Iris pigment epithelial cell (primary cell): Measurements from ENCODE around the gene TUBA3E.
"Not testable (repeated sequence)": the region's sequence is repeated elsewhere in the genome, so short reads cannot be mapped to it uniquely, and the experiment has no call there.

Experiments used
- DNase-seq: peaks from one replicate; pipeline ENCODE4 v3.0.0-alpha.2; 2011; ENCODE audit warnings: low read depth

TUBA3E gene

GRCh38 chr2:130143266-130144039 is 54.8 kb downstream of the TUBA3E start:
- not testable (repeated sequence) for DNase-seq

DNA sequence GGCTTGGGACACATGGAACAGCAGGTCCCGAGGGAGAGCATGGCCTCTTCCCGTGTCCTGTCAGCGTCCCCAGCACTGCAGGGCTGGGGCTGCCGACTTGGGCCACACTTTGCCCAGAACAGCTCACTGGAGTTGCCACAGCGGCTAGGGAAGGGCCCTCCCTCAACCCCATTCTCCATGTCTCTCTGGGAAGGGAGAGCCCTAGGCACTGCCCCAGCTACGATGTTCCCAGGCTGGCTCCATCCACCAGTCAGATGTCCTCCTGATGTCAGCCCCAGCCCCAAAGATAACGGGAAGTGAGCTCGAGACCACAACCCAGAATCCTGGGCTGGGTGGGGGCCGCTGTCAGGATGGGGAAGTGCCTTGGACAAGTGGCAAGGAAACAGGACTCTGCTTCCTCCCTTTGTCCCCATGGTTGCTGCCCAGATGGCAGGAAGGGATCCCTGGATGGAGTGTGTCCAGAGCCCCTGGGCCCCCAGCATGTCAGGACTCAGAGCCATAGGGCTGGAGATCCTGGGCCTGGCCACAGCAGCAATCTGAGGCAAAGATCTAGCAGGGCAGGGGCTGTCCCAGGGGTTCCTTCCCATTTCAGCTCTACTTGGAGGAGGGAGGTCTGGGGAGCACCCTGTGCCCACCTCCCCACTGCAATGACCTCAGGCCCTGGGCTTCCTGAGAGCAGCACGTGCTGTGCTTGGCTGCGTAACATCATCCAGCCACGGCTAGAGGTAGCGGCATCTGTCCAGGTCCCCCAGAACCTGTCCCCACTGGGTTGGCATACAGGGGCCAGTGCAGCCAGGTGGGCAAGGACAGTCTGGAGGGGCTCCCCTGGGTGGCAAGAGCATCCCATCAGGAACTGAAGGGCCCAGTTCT is 55.6 kb downstream of the TUBA3E start:
- DNase-seq, result not testable (repeated sequence)
